Measurements from ENCODE around the gene GALNT18.

Gene GALNT18

GRCh38 chr11:11567936-11568650, 53.7 kb downstream of the GALNT18 start:
- no peak for DNase-seq (ENCODE audit: low spot score)

DNA sequence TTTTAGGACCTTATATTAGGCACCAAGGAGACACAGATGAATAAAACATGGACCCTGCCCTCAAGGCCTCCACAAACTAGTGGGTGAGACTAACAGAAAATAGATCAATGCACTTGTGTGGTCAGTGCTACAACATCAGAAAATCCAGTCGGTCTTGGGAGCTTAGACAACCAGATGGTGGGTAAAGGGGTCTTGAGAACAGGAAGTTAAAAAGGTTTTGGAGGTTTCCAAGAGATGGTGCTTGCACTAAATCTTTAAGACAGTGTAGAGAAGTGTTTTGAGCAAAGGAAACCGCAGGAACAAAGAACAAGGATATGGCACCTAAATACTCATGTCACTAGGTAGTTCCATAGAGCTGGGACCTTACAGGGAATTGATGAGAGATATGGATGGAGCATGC, 56.2 kb downstream of the GALNT18 start:
- no peak for DNase-seq (ENCODE audit: low spot score)

- no peak for DNase-seq (ENCODE audit: low spot score)
Observed at GRCh38 chr11:11563200-11563975, 58.4 kb downstream of the GALNT18 start.

DNA sequence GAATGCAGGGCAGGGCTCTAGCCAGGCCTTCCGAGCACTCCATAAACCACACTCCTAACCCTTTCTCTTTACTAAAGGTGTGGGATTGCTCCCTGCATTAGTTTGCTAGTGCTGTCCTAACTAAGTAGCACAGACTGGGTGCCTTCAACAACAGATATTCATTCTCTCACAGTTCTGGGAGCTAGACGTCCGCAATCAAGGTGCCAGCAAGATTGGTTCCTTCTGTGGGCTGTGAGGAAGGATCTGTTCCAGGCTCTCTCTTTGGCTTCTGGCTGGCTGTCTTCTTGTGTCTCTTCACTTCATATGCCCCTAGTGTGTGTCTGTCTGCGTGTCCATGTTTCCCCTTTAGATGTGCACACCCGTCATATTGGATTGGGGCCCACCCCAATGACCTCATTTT, 59.8 kb downstream of the GALNT18 start:
- DNase-seq (ENCODE audit: low spot score) = no peak

DNA sequence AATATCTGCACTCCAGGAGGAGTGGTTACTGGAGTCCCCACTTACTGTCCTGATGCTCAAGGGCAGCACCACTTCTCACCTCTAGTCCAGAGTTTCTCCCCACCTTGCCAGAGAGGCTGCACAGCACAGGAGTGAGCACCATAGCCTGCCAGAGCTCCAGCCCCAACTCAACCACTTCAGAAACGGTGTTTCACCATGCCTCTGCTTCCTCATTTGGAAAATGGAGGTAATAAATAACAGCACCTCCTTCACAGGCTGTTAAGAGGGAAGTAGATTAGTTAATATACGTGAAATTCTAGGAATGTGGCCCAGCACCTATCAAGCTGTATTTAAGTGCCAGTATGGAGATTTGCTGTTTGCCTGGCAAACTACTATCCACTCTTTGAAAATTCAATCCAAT, 63.0 kb downstream of the GALNT18 start:
- no peak for DNase-seq (ENCODE audit: low spot score)

GRCh38 chr11:11558396-11558795, 63.4 kb downstream of the GALNT18 start:
- DNase-seq (ENCODE audit: low spot score) = no peak

DNA sequence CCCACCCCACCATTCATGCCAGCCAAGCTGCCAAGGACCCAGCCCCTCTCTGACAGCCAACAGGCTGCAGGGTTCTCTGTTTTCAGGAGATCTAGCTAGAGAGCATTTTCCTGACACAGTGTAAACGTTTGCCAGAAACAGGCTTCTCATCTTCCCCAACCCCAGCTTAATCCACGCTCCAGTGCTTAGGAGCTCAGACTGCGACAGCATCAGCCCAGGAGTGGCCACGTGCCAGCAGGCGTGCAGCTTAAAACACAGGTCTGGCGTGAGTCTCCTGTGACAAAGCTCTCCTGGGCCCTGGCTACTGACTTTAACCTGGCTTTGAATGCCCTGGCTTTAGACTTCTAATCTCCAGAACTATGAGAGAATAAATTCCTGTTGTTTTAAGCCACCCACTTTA, 66.6 kb downstream of the GALNT18 start:
- no peak for DNase-seq (ENCODE audit: low spot score)

- DNase-seq (ENCODE audit: low spot score) = no peak
Observed at GRCh38 chr11:11553573-11553972, 68.2 kb downstream of the GALNT18 start.

GRCh38 chr11:11552529-11553087, 69.2 kb downstream of the GALNT18 start:
- no peak for DNase-seq (ENCODE audit: low spot score)

- DNase-seq (ENCODE audit: low spot score) = no peak
Observed at GRCh38 chr11:11550534-11550933, 71.3 kb downstream of the GALNT18 start.

- DNase-seq (ENCODE audit: low spot score) = no peak
Observed at GRCh38 chr11:11545285-11546275, 76.2 kb downstream of the GALNT18 start.

DNA sequence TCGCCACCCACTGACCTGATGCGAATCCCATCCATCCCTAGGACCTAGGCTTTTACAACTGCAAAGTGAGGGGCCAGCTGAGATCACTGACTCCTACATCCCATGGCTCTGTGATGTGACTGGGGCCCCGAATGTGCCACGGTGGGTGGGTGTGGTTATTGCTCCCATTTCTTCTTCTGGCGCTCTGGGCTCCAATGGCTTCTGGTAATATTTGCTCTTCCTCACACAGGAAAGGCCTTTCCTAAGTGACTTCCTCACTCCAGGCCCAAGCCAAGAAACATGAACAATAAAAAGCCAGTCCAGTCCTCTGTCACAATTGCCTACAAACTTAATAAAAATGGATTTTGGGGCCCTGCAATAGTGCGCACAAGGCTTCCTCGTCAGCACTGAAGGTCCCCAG, 78.1 kb downstream of the GALNT18 start:
- DNase-seq (ENCODE audit: low spot score) = no peak

GRCh38 chr11:11540157-11540556, 81.6 kb downstream of the GALNT18 start:
- no peak for DNase-seq (ENCODE audit: low spot score)

GRCh38 chr11:11538277-11538960, 83.4 kb downstream of the GALNT18 start:
- no peak for DNase-seq (ENCODE audit: low spot score)

GRCh38 chr11:11537871-11538270, 83.9 kb downstream of the GALNT18 start:
- no peak for DNase-seq (ENCODE audit: low spot score)

DNA sequence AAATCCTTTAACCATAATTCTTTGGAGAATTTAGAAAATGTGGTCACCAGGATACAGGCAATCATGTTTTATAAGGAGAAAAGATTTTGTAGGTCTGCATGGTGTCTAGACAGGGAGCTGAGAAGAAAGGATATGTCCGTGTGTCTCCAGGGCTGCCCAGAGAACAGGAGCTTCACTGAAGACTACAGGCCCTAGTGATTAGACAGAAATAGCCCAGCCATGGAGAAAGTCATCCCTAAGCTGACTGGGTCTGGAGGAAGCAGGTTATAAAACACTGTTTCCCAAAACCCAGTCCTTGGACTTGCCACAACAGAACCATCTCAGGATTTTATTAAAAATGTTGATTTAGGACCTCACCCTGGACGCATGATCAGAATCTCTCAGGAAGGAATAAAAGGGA, 84.4 kb downstream of the GALNT18 start:
- DNase-seq (ENCODE audit: low spot score) = no peak

DNA sequence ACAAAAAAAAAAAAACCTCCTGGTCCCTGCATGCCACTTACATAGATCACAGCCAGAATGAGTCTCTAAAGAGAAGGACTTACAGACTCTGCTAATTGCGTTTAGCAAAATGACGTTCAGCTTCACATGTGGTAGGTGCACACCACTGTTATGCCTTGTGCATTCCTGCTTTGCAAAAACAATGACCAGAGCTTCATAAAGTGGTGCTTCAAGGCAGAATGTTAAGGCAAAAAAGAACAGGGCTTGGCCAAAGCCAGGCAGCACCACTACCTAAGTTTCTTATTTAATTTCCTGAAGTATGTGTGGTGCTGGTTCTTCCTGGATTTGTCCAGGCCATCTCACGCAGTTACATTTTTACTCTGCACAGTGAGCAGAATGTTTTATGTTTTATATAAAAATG, 85.2 kb downstream of the GALNT18 start:
- no peak for DNase-seq (ENCODE audit: low spot score)

DNA sequence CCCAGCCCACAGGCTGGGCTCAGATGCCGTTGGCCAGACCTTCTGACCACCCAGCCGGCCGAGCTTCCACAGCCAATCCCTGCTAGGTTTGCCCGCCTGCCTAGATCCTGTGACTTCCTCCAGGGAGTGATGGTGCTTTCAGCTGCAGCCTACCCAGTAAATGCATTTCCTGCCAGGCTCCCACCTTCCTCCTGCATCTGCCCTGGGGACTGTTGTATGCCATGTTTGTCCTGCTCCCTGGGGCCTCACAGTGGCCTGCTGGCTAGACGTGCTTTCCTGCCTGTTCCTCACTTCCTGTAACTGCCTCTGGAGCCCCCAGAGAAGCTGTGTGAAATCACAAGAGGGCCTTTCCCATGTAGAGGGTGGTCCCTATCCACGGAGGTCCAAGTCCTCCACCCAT, 86.2 kb downstream of the GALNT18 start:
- no peak for DNase-seq (ENCODE audit: low spot score)

DNA sequence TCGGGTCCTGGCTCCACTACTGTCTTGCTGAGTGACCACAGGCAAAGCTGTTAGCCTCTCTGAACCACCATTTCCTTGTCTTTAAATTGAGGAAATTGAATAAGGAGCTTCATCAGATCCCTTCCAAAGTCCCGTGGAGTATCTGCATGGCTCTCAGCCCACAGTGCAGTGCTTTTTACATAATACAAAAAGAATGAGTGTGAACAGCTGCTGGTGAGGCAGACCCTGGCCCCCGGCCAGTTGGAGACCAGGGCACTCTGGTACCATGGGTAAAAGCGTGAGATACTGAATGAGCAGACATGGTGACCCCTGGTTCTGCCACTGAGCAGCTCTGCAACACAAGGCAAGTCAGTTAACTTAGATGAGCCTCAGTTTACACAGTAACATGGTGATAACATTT, 86.8 kb downstream of the GALNT18 start:
- DNase-seq (ENCODE audit: low spot score) = no peak

DNA sequence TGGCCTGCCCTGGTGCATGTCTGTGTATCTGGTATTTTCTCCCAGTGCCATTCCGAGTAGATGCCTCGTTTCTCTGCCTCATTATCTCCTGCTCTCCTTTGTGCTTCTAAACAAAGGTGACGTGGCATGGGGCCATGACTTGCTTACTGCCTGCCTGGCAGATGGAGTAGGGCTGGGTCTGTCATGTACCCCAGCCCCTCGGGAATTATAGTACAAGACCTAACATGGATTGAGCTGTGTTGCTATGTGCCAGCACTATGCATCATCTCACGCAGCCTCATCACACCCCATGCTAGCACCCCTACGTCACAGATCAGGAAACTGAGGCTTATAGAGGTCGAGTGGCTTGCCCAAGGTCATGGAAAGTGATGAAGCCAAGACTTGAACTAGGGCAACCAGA, 88.1 kb downstream of the GALNT18 start:
- no peak for DNase-seq (ENCODE audit: low spot score)

DNA sequence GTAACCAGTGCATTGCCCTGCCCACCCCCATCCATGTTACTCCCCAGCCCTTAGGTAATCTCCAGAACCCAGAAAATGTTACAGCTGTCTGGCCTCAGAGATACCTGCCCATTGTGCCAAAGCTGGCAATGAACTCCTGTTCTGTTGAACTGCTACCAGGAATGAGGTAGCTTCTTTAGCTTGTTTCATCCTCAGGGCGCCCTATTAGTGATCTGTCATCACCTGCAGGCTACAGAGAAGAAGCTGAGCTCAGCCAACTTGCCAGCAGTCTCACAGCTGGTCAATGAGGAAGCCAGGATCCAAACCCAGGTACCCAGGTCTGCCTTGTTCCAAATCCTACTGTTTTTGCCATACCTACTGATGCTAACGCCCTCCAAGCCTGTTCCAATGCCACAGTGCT, 88.7 kb downstream of the GALNT18 start:
- DNase-seq (ENCODE audit: low spot score) = no peak

DNA sequence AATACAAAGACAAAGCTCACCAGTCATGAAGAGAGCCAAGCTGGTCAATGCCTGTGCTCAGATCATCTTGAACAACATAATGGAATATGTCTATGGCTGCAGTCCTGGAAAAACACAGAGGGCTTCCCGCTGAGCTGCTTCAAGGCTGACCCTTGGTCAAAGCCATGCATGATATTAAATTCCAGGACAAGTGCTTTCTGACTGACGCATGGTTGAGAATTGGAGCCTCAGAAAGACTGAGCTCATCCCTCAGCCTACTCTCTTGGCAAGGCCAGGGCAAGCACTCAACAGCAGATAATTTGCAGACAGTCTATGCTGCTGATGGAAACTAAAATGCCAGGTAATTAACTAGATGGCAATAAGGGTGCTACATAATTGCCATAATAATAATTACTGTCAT, 89.2 kb downstream of the GALNT18 start:
- no peak for DNase-seq (ENCODE audit: low spot score)
